ENCODE measurements around the gene CEACAM4.

- TF ChIP-seq, protein P1, sequence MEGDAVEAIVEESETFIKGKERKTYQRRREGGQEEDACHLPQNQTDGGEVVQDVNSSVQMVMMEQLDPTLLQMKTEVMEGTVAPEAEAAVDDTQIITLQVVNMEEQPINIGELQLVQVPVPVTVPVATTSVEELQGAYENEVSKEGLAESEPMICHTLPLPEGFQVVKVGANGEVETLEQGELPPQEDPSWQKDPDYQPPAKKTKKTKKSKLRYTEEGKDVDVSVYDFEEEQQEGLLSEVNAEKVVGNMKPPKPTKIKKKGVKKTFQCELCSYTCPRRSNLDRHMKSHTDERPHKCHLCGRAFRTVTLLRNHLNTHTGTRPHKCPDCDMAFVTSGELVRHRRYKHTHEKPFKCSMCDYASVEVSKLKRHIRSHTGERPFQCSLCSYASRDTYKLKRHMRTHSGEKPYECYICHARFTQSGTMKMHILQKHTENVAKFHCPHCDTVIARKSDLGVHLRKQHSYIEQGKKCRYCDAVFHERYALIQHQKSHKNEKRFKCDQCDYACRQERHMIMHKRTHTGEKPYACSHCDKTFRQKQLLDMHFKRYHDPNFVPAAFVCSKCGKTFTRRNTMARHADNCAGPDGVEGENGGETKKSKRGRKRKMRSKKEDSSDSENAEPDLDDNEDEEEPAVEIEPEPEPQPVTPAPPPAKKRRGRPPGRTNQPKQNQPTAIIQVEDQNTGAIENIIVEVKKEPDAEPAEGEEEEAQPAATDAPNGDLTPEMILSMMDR (optimal IDR thresholded peaks at IDR 0.05 in 1 of 3, IDR thresholded peaks at IDR 0.05 in 1 of 3, conservative IDR thresholded peaks at IDR 0.05 in 1 of 3; ENCODE audit: extremely low read depth in 1 of 3, insufficient read depth in 2 of 3, low read length in 3 of 3) = no peak
- no peak for TF ChIP-seq EZH2 (IDR thresholded peaks at IDR 0.05; ENCODE audit: low read length)
Measured at GRCh38 chr19:41620171-41620570, 6.7 kb downstream of the CEACAM4 start.

All from keratinocyte (primary cell).